Measurements from ENCODE around the gene DNAJB6.
"Not testable (repeated sequence)": the region's sequence is repeated elsewhere in the genome, so short reads cannot be mapped to it uniquely, and the experiment has no call there.

DNAJB6 gene

GRCh38 chr7:157329447-157329846, 7.4 kb upstream of the DNAJB6 start:
- DNase-seq, result no peak

GRCh38 chr7:157330567-157330966, 6.2 kb upstream of the DNAJB6 start:
- not testable (repeated sequence) for DNase-seq

GRCh38 chr7:157331049-157331448, 5.8 kb upstream of the DNAJB6 start:
- not testable (repeated sequence) for DNase-seq

- DNase-seq, result no peak
Observed at GRCh38 chr7:157335236-157335635, 1.6 kb upstream of the DNAJB6 start.

- no peak for DNase-seq
Observed at GRCh38 chr7:157335991-157336382, 817 bp upstream of the DNAJB6 start.

- DNase-seq, result peak; percentile 76
Observed at GRCh38 chr7:157337316-157338149, 729 bp downstream of the DNAJB6 start.

GRCh38 chr7:157339777-157340677, 3.2 kb downstream of the DNAJB6 start:
- DNase-seq, result peak; percentile 74

- DNase-seq, result peak; percentile 55
Observed at GRCh38 chr7:157347217-157347904, 10.6 kb downstream of the DNAJB6 start.

- no peak for DNase-seq
Observed at GRCh38 chr7:157348548-157348947, 11.7 kb downstream of the DNAJB6 start.

- DNase-seq, result no peak
Observed at GRCh38 chr7:157352516-157352915, 15.7 kb downstream of the DNAJB6 start.

GRCh38 chr7:157355784-157356511, 19.1 kb downstream of the DNAJB6 start:
- no peak for DNase-seq

GRCh38 chr7:157357129-157358040, 20.6 kb downstream of the DNAJB6 start:
- DNase-seq, result no peak

- no peak for DNase-seq
Observed at GRCh38 chr7:157358041-157358752, 21.4 kb downstream of the DNAJB6 start.

GRCh38 chr7:157358753-157359096, 21.9 kb downstream of the DNAJB6 start:
- DNase-seq, result no peak

GRCh38 chr7:157359581-157359980, 22.8 kb downstream of the DNAJB6 start:
- no peak for DNase-seq

GRCh38 chr7:157360483-157361025, 23.8 kb downstream of the DNAJB6 start:
- no peak for DNase-seq

- DNase-seq, result no peak
Observed at GRCh38 chr7:157361537-157361936, 24.7 kb downstream of the DNAJB6 start.

- no peak for DNase-seq
Observed at GRCh38 chr7:157362729-157363128, 25.9 kb downstream of the DNAJB6 start.

GRCh38 chr7:157366722-157367121, 29.9 kb downstream of the DNAJB6 start:
- DNase-seq, result no peak

GRCh38 chr7:157368955-157369354, 32.2 kb downstream of the DNAJB6 start:
- DNase-seq, result no peak

Data from right hindlimb (tissue), 1 donor.